Colon (tissue), 2 donors: ENCODE results near the gene C2CD3.

Experiments used
- FAIRE-seq: peaks from 2 replicates; lab custom pipeline; 2012; peaks lifted over from hg19 to GRCh38; lab: Jason Lieb, UNC
- donor health status: control.
- donor health status: control.

C2CD3 gene

DNA sequence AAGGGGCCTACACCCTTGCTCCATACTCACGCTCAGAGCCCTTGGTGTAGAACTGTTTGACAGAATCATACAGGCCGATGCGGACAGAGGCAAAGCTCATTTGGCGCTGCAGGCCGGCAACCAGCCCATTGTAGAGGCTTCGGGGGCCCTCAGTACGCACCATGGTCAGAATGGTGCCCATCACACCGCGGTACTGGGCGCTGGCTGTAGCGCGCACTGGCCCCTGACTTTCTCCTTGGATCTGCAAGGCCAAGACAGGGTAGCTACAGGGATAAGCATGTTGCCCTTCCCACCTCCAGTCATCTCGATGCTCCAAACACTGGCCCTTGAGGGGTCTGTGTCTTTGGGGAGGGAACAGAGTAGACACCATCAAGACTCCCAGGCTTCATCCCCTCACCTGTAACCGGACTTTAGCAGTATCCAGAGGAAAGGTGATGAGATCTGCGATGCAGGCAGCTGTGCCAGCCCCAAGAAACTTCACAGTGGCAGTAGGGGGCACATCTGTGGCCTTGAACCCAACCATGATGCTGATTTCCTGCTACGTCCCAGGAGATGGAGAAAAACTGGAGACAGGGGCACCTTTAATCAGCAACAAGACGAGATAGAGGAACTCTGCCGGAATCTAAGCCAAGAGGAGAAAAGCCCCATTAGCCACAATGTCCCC, 192.8 kb downstream of the C2CD3 start:
- FAIRE-seq, result no peak

DNA sequence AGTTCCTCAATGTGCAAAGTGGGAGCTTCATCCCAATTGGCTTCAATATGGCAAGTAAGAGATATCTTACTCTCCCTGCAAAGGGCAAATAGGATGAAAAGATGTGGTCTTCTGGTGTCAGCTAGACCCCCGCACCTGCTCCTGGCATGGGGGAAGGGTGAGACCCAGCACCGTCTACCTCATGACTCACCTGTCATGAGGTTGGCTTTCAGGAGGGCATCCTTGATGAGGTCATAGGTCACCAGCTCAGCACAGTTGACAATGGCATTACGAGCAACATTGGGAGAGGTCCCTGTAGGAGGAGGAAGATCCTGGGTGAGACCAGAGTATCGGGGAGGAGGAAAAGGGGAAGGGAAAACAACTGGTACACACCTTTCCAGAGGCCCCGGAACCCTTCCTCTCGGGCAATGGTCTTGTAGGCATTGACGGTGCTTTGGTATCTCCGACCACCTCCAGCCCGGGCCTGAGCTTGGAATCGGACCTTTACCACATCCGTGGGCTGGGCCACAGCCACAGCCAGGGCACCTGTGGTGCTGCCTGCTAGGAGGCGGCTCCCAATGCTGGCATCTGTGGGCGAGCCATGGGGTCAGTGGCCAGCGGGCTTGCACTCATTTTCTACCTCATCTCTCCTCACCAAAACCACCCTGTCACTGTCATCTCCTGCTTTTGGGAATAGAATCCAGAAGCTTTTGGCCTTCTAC, 194.2 kb downstream of the C2CD3 start:
- FAIRE-seq, result no peak

DNA sequence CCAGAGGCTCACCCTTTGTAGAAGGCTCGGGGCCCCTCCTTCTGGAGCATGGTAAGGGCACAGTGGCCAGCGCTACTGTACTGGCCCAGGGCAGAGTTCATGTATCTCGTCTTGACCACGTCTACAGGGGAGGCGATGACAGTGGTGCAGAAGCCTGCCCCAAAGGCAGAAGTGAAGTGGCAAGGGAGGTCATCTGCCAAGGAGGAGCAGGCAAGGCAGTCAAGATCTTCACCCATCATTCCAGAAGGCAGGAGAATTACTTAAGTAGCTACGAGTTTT, 195.4 kb downstream of the C2CD3 start:
- no peak for FAIRE-seq

DNA sequence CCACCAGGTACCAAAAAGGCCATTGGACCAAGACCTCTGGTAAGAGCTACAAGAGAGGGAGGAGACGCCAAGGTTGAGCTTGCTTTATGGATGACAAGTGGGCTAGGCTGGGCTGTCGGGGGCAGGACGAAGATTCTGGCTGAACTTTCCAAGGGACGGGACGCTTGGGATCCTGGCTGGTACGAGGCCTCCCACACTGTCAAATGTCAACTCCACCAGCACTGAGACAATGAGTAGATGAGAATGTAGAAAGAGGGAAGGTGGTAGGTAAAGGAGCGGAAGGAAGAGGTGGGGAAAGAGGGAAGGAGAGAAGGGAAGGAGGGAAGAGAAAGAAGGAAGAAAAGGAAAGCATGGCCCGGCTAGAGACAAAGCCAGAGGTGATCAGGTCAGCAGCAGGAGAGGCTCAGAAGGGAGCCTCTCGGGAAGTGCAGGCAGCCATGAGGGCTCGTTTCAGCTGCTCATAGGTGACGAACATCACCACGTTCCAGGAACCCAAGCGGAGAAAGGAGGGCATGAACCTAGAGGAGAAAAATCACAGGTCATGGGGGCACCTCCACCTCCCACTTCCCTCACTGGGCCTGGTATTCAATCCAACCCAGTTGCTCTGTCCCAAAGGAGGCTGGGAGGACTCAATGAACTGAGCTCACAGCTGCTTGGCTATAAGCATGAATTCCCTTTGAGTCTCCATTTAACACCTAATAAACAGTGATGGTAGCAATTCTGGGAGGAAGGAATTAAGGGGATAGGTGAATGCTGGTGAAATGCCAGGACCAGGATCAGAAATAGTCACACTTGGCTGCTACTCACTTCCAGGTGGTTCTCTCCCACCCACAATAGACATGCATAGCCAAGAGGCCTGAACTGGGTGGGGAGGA, 196.0 kb downstream of the C2CD3 start:
- FAIRE-seq, result no peak

DNA sequence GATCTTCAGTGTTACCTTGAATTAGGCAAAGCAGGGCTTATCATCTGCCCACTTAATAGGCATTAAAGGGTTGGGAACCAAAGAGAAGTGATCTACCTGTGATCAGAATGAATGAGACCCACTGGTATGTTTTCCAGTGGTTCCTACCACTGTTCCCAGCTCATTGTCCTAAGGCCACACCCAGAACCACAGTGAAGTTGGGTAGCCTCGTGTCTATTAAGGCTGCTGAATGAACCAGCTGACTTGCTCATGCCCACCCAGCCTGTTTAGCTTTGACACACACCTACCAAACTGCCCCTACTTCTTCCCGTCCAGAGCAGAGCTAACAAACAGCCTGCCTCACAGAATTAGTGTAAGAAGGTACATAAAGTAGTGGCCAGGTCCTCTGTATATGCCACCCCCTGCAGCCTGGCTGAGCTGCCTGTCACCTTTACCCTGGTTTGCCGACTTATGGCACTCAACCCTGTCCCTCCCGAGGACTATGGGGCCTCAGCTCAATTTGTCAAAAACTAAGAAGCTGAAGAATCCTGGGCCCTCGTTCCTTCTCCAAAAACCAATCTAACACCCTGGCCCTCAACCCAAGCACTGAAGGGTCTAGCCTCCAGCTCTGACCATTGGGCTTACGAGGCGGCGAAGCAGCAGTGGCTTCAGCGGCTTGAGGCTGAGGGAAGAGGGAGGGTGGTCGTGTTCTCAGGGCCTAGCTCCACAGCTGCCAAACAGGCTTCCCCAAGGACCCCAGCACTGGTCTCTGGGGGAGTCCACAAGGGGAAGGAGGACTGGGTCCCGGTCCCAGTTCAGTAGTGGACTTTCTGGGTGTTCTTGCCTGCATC, 198.0 kb downstream of the C2CD3 start:
- FAIRE-seq, result no peak

DNA sequence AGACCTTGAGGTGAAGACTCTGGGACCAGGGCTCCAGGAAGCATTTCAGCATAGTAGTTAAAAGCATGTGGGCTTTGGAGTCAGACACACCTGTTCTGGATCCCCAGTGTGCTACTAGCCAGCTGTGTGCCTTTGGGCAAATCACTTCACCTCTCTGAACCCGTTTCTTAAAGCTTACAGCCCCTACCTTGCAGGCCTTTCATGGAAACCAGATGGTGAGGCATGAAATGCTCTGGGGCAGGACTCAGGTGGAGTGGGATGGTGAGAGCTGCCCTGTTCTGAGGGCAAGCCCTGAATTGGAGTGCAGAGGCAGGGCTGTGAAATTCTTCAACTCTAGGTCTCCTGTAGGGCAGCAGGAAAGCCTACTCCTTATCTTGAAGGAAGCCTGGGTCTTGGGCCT, 198.6 kb downstream of the C2CD3 start:
- no peak for FAIRE-seq

DNA sequence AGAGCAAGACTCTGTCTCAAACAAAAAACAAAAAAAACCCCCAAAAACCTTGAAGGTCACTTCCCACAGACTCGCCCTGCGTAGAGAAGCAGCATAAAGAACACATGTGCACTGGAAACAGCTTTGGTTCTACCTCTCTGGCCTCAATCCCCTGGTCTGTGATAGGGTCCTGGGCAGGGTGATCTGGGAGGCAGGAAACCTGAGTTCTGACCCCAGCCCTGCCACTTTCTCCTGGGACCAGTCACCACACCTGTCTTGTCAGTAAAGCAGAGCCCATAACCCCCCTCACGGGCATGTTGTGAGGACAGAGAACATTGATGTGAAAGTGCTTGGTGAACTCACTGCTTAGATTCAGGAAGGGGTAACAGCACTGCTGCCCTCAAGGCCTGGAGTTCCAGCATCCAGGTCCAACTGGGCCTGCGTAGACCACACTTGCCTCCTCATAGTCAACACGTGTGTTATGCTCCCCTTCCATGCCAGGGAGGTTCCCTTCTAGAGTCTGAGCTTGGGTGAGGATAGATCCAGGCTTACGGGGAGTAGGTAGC, 199.6 kb downstream of the C2CD3 start:
- FAIRE-seq, result no peak

DNA sequence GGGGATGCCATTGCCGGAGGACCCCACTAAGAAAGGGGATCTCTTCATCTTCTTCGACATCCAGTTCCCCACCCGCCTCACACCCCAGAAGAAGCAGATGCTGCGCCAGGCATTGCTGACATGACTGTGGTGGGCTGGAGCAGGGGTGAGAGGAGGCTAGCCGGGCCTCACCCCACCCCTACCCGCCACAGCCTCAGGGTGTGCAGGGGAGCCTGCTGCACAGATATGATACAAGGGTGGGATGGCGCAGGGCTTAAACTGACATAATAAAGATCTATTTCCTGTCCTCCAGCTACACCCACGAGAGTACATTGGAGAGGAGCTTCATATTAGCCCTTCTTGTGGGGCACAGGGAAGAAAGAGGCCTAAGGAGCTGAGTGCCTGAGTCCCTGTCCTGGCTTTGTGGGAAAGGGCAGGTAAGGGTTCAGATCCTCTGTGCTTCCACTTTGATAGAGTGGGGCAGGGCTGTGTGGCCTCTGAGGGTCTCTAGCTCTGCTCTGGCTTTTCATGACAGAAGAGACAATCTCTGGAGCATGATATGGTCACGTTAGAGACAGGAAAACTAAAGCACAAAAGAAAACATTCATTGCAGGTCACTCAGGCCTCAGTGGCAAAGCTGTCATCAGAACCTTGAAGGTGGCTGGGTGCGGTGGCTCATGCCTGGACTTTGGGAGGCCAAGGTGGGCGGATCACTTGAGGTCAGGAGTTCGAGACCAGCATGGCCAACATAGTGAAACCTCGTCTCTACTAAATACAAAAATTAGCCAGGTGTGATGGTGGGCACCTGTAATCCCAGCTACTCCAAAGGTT, 200.6 kb downstream of the C2CD3 start:
- no peak for FAIRE-seq

DNA sequence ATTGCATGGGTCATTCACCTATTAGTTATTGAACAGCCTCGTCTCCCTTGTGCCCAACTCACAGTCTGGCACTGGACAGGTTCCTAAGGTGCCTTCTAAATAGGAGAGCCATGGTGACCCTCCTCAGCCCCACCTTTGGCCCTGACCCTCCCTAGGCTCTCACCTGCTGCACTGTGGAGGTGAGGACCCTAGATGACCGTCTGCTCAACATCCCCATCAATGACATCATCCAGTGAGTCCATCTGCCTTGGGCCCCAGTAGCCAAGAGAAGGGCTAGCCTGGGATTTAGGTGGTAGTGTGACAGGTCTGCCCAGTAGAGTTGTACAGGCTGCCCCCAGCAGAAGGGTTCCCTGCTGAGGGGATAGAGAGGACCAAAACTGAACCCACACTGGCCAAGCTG, 201.7 kb downstream of the C2CD3 start:
- FAIRE-seq, result no peak

DNA sequence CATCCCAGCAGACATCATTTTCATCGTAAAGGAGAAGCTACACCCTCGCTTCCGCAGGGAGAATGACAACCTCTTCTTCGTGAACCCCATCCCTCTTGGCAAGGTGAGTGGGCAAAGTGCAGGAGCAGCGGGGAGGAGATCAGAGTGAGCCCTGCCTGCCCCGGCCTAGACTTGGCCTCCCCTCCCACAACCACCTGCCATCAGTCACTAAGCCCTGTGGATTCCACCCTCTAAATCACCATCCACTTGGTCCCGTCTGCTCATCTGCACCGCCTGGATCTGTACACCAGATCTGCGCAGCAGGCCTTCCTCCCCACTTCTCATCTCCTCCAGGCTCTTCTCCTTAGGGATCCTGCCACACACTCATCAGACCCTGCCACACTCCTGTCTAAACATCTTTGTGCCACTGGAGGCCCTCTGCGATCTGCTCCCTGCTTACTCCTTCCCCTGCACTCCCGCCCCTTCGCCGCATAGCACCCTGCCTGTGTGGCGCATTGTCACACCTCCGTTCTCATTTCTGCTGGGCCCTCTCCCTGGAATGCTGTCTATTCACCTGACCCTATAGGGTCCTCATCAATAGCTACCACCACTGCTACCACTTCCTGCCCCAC, 202.3 kb downstream of the C2CD3 start:
- FAIRE-seq, result no peak

DNA sequence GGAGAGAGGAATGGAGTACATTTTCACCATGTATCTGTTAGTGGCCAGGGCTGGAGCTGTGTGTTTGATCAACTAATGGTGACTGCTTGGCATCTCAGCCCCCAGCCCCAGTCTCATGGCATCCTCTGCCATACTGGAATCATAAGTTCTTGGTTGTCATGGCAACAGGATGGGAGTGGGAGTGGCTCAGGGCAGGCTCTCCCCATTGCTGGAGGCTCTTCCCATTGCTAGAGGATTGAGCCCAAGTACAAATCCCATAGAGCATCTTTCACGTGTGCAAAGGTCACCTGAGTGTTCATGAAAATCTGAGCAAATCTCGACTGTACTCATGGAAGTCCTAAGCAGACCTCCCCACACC, 205.1 kb downstream of the C2CD3 start:
- no peak for FAIRE-seq

DNA sequence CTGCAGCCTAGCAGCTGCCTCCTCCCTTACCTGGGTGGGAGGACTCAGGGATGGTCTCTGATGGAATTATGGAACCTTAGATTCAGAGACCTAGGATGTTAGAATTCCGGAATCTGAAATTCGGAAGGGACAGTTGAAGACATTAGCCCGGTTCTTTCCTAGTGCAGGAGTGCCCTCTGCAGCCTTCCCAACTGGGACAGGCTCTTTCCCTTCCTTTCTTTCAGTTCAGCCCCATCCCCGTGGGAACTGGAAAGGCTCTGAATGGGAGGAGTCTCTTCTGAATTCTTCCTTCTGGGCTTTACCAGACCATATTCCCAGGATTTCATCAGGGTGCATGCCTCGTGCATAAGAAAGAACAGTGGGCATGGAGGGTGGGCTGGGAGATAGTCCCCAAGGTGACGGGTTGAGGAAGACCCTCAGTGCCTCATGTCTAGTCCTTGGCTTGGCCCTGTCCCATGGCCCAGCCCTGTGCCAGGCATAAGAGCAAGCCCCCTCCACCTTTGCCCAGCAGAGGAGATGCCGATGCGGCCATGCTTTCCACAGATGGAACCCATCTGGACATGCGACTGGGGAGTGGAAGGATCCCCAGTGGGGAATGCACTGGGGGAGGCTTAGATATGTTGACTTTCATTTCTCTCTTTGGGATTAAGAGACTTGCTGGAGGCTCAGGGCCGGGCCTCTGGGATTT, 205.6 kb downstream of the C2CD3 start:
- no peak for FAIRE-seq

DNA sequence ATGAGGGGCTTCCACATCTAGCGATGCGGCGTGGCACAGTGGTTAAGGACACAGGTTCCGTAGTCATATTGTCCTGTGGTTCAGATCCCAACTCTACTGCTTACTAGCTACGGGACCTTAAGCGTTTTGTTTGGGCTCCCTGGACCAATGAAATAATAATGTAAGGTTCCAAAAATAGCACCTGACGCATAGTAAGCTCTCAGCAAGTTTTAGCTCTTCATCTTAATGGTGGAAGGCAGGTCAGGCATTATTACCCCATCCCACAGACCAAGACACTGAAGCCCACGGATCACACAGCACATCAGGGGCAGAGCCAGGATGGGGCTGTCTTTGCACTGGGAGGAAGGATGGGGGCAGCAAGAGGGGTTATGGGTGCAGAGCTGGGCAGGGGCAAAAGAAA, 206.9 kb downstream of the C2CD3 start:
- no peak for FAIRE-seq
